GM19455 (cell line): ENCODE data around the gene OTULINL.
"Not testable (repeated sequence)": the region's sequence is repeated elsewhere in the genome, so short reads cannot be mapped to it uniquely, and the experiment has no call there.

Experiments used
- ATAC-seq: cut with Tn5 transposase; IDR thresholded peaks from one replicate; pipeline ENCODE4 v1.9.1; 2021; ENCODE audit not compliant: unreplicated experiment

The OTULINL gene

DNA sequence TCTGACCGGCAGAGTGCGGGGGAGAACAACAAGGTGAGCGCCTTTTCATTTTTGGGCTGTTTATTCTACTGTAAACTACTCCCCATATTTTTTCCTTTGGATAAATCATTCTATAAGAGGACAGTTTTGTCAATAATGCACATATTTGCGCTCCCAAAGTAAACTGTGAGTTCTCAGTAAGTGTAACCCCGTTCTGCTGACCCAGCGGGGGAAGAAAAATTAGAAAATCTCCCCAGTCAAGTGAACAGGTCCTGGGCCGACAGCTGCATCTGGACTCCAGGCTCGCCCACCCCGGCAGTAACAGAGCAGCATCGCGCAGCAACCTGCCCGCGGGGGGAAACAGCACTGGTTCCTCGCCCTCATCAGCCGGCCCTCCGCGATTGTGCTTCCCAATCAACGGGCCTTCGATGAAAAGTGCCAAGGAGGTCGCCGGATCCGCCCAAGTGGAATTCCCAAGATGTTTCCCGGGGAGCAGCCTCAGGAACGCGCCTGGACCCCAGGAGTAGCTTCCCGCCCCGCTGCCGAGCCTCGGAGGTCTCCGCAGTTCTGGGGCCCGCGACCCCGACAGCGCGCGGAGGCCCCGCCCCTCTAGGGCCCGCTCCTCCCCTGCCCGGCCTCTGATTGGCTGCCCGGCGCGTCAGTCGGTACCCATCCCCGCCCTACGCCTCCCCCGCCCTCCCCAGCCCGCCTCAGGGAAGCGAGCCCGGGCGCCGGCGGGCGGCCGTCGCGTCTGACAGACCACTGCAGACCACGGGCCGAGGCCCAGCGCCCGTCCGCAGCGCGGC lies at the start of gene OTULINL:
Gene OTULINL (plus strand): TSS at position 687 of the 785 bp plus-strand sequence. CDS start 103 bp downstream, outside the sequence.
- ATAC-seq = peak; percentile 99

GRCh38 chr5:14532180-14532579 lies 49.4 kb upstream of the OTULINL start:
- ATAC-seq = no peak

GRCh38 chr5:14534773-14535172 lies 46.8 kb upstream of the OTULINL start:
- no peak for ATAC-seq

- ATAC-seq = no peak
These were observed 36.3 kb upstream of the OTULINL start for GRCh38 chr5:14545308-14545707.

DNA sequence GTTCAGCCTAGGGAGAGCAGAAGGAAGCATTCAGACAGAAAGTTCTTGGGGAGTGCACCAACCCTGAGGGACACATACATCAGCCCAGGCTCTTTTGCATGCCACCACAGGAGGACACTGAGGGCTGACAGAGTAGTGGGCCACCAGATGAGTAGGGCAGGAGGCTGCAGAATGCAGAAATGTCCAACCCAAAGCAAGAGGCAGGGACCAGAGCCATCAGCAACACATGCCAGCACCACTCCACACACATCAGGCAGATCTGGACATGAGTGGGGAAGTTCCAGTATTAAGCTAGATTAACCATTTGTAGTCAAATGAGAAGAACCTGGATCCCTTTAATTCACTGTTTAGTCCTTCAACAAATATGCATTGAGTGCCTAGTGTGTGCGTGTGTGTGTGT lies 35.7 kb upstream of the OTULINL start:
- no peak for ATAC-seq

DNA sequence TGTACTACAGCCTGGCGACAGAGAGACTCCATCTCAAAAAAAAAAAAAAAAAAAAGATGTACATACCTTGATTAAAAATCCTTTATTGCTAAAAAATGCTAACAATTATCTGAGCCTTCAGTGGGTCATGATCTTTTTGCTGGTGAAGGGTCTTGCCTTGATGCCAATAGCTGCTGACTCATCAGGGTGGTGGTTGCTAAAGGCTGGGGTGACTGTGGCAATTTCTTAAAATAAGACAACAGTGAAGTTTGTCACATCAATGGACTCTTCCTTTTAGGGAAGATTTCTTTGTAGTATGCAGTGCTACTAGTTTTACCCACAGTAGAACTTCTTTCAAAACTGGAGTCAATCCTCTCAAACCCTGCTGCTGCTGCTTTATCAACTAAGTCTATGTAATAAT lies 33.9 kb upstream of the OTULINL start:
- ATAC-seq = no peak

DNA sequence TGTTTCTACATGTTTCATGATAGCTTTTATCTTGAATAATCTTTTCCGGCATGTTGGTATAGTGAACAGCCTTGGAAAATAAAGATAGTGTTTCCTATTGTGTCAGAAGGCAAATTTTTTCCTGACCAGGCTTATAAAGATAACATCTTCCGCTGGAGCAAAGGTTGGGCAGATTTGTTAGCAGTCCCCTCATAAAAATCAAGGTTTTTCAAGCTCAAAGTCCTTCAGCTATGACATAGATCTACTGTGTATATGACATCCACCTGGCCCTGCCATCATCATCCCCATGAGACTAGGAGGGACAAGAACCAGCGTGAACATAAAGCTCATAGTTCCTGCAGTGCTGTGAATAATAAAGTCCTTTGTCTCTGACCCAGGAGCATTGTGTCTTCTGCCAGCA lies 30.4 kb upstream of the OTULINL start:
- ATAC-seq = no peak

- ATAC-seq = no peak
These were observed 29.6 kb upstream of the OTULINL start for GRCh38 chr5:14552017-14552416.

DNA sequence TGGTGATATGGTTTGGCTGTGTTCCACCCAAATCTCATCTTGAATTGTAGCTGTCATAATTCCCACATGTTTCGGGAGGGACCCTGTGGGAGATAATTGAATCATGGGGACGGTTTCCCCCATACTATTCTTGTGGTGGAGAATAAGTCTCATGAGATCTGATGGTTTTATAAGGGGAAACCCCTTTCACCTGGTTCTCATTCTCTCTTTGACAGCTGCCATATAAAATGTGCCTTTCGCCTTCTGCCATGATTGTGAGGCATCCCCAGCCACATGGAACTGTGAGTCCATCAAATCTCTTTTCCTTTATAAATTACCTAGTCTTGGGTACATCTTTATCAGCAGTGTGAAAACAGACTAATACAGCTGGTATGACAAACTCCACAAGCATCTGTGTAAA lies 27.3 kb upstream of the OTULINL start:
- ATAC-seq = not testable (repeated sequence)

DNA sequence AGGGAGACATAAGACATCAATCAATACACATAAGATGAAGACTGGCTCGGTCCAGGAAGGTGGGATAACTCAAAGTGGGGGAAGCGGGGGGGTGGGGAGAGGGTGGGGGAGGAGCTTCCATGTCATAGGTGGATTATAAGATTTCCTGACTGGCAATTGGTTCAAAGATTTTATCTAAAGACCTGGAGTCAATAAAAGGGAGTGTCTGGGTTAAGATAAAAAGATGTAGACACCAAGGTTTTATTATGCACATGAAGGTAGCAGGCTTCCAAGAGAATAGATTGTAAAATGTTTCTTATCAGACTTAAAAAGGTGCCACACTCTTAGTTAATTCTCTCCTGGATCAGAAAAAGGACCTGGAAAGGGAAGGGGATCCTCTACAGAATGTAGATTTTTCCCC lies 25.6 kb upstream of the OTULINL start:
- ATAC-seq = no peak

DNA sequence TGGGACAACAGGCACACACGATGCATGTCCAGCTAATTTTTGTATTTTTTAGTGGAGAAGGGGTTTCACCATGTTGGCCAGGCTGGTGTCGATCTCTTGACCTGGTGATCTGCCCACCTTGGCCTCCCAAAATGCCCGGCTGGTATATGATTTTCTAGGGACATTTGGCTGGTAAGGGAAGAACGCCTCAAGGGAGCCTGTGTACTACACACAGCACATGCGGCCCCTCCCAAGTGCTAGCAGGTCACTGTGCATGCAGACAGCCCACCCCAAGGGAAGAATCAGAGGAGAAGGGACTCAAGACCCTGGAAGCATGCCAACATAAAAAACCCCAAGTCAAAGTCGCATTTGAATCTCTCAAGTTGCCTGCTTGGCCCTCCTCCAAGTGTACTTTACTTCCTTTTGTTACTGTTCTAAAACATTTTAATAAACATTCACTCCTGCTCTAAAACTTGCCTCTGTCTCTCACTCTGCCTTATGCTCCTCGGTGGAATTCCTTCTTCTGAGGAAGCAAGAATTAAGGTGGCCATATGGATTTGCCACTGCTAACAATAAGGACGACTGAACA lies 24.3 kb upstream of the OTULINL start:
- no peak for ATAC-seq

GRCh38 chr5:14557791-14558415 lies 23.7 kb upstream of the OTULINL start:
- ATAC-seq = no peak

DNA sequence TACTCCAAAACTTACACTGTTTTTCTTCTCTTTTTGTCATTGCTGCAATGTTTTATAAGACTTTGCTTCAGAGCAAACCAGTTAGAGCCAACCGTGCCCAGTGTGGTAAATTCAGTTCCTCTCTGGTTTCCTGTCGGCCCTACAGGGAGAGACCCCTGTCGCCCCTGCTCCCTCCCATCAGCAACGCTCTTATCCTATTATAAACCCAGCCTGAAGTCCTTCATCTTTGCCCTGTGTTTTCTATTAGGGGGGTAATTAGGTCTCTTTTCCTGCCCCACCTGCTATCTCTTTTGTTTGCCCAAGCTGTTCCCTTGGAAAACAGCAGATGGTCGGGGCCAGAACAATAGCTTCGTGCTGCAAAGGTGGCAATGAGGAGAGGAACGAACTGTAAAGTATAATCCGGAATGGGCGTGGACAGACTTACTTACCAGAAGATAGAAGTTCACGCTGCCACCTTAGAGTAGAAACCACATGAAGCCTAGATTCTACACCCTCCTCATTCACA lies 21.4 kb upstream of the OTULINL start:
- ATAC-seq = no peak

GRCh38 chr5:14561741-14562140 lies 19.9 kb upstream of the OTULINL start:
- no peak for ATAC-seq

GRCh38 chr5:14568333-14568732 lies 13.3 kb upstream of the OTULINL start:
- ATAC-seq = no peak

DNA sequence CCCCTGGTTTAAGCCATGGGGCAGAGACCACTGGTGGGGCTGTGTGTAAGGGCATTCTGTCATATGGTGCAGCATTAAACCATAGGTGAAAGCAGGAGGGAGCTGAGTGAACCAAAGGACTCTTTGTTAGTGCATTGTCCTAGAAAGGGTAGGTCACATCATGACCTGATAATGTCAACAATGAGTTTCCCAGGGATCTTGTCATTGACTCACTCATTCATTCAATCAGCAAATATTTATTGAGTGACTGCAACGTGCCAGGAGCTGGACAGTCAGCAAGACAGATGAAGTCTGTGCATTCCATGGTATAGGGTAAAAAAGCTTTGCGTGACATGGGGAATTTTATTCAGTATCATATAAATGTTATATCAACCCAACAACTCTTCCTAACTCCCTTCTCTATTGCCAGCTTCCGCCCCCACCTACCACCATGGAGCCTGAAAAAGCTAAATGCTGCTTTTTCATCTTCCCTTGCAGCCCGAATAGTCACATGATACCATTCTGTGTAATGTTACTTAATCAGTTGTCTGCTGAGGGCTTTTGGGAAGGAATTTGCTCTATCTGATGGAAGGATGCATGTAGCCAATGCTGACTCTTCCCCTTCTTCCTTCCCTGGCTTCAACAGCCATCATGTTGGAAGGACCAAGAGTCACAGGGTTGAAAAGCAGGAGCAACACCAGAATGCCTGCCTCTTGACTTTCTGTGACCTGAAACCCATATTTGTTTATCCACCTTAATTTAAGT lies 11.5 kb upstream of the OTULINL start:
- ATAC-seq = no peak

GRCh38 chr5:14571901-14572300 lies 9.7 kb upstream of the OTULINL start:
- no peak for ATAC-seq

DNA sequence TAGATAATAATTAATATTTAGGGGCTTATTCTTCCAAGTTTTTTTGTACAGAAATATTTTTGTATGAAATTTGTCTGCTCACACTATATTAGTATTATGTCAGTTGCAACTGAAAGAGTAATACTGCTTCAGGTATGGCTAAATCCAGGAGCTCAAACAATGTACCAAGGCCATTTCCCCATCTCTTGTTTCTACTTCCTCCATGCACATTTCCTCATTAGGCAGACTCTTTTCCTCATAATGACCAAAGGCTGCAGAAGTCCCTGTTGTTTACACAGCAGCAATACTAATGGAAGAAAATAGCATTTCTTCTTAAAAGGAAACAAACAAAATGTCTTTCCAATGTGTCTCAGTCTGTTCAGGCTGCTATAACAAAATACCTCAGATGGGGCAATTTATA lies 9.2 kb upstream of the OTULINL start:
- no peak for ATAC-seq

DNA sequence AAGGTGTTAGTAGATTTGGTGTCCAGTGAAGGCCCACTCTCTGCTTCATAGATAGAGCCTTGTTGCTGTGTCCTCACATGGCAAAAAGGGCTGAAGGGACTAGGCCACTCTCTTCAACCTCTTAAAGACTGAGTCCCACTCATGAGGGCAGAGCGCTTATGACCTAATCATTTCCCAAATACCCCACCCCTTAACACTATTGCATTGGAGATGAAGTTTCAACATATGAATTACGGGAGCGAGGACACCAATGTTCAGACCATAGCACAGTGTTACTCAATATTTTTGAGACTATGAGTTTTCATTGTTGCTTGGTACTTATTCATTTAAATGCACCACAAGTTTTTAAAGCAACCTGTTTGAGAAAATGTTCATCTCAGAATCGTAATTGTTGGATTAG lies 8.8 kb upstream of the OTULINL start:
- ATAC-seq = no peak

DNA sequence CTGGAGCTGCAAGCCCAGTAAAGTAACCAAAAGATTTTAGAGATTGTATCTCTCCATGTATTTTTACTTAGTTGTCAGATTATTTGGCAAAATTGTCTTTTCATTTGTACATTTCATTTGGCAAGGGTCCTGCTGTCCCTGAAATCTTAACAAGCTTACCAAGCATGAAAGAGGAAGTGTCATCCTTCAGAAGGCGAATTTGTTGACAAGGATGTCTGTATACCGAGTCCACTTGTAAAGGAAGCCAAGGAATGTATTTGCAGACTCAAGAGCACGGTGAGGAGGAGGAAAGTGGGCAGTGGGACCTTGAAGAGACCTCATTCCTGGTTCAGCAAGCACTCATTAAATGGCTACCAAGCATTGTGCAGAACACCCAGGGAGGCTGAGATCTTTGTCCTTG lies 7.5 kb upstream of the OTULINL start:
- no peak for ATAC-seq

DNA sequence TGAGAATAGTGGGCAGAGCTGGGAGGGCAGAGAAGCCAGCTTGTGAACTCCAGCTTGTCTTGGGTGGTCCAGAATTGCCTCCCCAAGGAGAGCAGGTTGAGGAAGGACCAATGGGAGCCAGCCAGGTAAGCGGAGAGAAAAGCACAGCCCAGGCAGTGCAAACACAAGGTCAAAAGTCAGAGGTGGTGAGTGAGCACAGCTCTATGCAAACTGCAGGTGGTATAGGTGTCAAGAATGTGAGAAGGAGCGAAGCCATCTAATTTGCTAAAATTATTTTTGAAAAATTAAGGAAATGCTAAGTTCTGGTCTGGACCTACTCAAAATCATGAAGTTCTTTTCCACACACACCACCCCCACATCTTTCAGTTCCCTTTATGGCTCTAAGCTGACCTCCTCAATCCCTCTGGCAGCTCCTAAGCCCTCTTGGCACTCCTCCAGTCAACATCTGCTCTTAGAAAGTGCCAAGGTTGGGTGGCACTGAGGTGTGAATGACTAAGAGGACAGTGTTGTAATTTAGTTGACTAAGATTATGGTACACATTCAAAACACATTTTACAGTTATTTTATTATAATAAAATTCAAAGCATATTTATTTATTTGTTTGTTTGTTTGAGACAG lies 6.6 kb upstream of the OTULINL start:
- no peak for ATAC-seq
